HCT116 (cell line): ENCODE data around the gene ARHGEF3. TPM values are rescaled to one million over a fixed set of nuclear protein-coding genes. Genes with fewer than 3 reads are reported as not detected.

Source experiments
- ATAC-seq: fragments of 200-7000 bp; cut with Tn5 transposase; 2 replicates; pipeline ENCODE4 v1.9.1; 2020; ENCODE audit warnings: mild to moderate bottlenecking, moderate library complexity
- BruUV-seq: library from RNA; stranded (reverse); fragments of 400-500 nt; replicated peaks from 2 replicates; lab custom pipeline; 2021; lab: Mats Ljungman, UMichigan
- CTCF ChIA-PET: fragments of 300-600 bp; sonication (Branson Sonifier 250); formaldehyde crosslinking; loops from one replicate; lab custom pipeline; 2021; ENCODE audit warnings: antibody characterized with exemption; lab: Charles Lee
- POLR2A ChIA-PET: fragments of 300-600, 350-600 bp; sonication (Branson Sonifier 250); formaldehyde crosslinking; loops from one replicate; lab custom pipeline; 2021; ENCODE audit warnings: antibody characterized with exemption; lab: Charles Lee
- RAD21 ChIA-PET, 2 experiments: fragments of 300-600 bp; sonication (Branson Sonifier 250); formaldehyde crosslinking; loops; one replicate each; lab custom pipeline; 2023; ENCODE audit warnings: low total read pairs in 2 of 2; ENCODE audit not compliant: uncharacterized antibody in 2 of 2, unreplicated experiment in 2 of 2, low non-redundant PET in 1 of 2; lab: Charles Lee
- DNase-seq: peaks from one replicate; pipeline ENCODE4 v3.0.0-alpha.2; 2010; ENCODE audit warnings: low read depth, low spot score
- H2AFZ ChIP-seq: fragments of 200-600 bp; shearing (Covaris generic), sonication (generic); 2 replicates; pipeline ENCODE4 v1.6.1; 2017; ENCODE audit warnings: low read depth, mixed run types, mixed read lengths, antibody characterized with exemption, low read length; ENCODE audit not compliant: poor library complexity, severe bottlenecking
- H3K27ac ChIP-seq: 2 replicates; pipeline ENCODE4 v1.5.1; 2012; ENCODE audit warnings: low read depth, low read length
- H3K27me3 ChIP-seq: fragments of 200-600 bp; sonication (generic); 2 replicates; pipeline ENCODE4 v1.6.1; 2016; ENCODE audit warnings: mixed run types, low read length, mixed read lengths; ENCODE audit not compliant: insufficient read depth
- H3K36me3 ChIP-seq, 2 experiments: fragments of 200-500 bp in 1 of 2; fragments of 200-600 bp in 1 of 2; sonication (Bioruptor generic) in 1 of 2; sonication (generic) in 1 of 2; 2 replicates each; pipeline versions ENCODE4 v1.5.1 to v1.6.1; 2014 to 2016; ENCODE audit warnings: low read length in 2 of 2, inconsistent platforms in 1 of 2, mixed read lengths in 1 of 2, mixed run types in 1 of 2; ENCODE audit not compliant: insufficient read depth in 2 of 2, control insufficient read depth in 1 of 2
- H3K4me1 ChIP-seq, 2 experiments: fragments of 200-600 bp in 1 of 2; sonication (generic) in 1 of 2; 2 replicates each; pipeline versions ENCODE4 v1.5.1 to v1.6.1; 2012 to 2017; ENCODE audit warnings: low read length in 2 of 2, inconsistent platforms in 1 of 2, mild to moderate bottlenecking in 1 of 2, mixed read lengths in 1 of 2, mixed run types in 1 of 2, moderate library complexity in 1 of 2; ENCODE audit not compliant: insufficient read depth in 2 of 2, control insufficient read depth in 1 of 2
- H3K4me2 ChIP-seq: fragments of 200-600 bp; sonication (generic); 2 replicates; pipeline ENCODE4 v1.6.1; 2017; ENCODE audit warnings: mixed run types, low read length, mixed read lengths
- H3K4me3 ChIP-seq, 2 experiments: fragments of 200-600 bp in 1 of 2; sonication (generic) in 1 of 2; replicated peaks in 1 of 2; 2 replicates each; pipeline ENCODE4 v1.5.1; 2011 to 2016; ENCODE audit warnings: low read length in 2 of 2, control low read depth in 1 of 2, low read depth in 1 of 2, mild to moderate bottlenecking in 1 of 2, mixed read lengths in 1 of 2, mixed run types in 1 of 2
- H3K79me2 ChIP-seq: fragments of 200-600 bp; sonication (generic); 2 replicates; pipeline ENCODE4 v1.6.1; 2017; ENCODE audit warnings: mild to moderate bottlenecking, mixed run types, low read length, moderate library complexity, mixed read lengths; ENCODE audit not compliant: insufficient read depth
- H3K9ac ChIP-seq: fragments of 200-600 bp; sonication (generic); 2 replicates; pipeline ENCODE4 v1.6.1; 2016; ENCODE audit warnings: low read length, mixed read lengths
- H3K9me2 ChIP-seq: fragments of 200-600 bp; sonication (generic), shearing (Covaris generic); 2 replicates; pipeline ENCODE4 v1.6.1; 2017; ENCODE audit warnings: mixed run types, mild to moderate bottlenecking, moderate library complexity; ENCODE audit not compliant: insufficient read depth
- H3K9me3 ChIP-seq, 2 experiments: fragments of 200-500 bp in 1 of 2; fragments of 200-600 bp in 1 of 2; sonication (Bioruptor generic) in 1 of 2; sonication (generic) in 1 of 2; 2 replicates each; pipeline ENCODE4 v1.6.1; 2014 to 2017; ENCODE audit warnings: low read length in 2 of 2, mixed read lengths in 2 of 2, inconsistent platforms in 1 of 2, low read depth in 1 of 2, mild to moderate bottlenecking in 1 of 2, mixed run types in 1 of 2, moderate library complexity in 1 of 2; ENCODE audit not compliant: control insufficient read depth in 1 of 2, insufficient read depth in 1 of 2
- H4K20me1 ChIP-seq: fragments of 200-600 bp; sonication (generic), shearing (Covaris generic); 2 replicates; pipeline ENCODE4 v1.6.1; 2017; ENCODE audit warnings: mixed run types, mild to moderate bottlenecking, moderate library complexity; ENCODE audit not compliant: insufficient read depth
- CEBPB ChIP-seq: IDR thresholded peaks from 2 replicates; pipeline ENCODE4 v1.6.1; 2012; ENCODE audit warnings: low read depth
- EGR1 ChIP-seq: IDR thresholded peaks from 2 replicates; pipeline ENCODE4 v1.6.1; 2012; ENCODE audit warnings: low read depth
- EZH2 ChIP-seq: fragments of 200-600 bp; sonication (generic); IDR thresholded peaks from 2 replicates; pipeline ENCODE4 v1.6.1; 2017; ENCODE audit warnings: antibody characterized with exemption, mixed run types
- EZH2phosphoT487 ChIP-seq: fragments of 200-600 bp; IDR thresholded peaks from 2 replicates; pipeline ENCODE4 v1.6.1; 2018; ENCODE audit warnings: antibody characterized with exemption, borderline replicate concordance
- JUND ChIP-seq: IDR thresholded peaks from 2 replicates; pipeline ENCODE4 v1.6.1; 2012
- MAX ChIP-seq: IDR thresholded peaks from 2 replicates; pipeline ENCODE4 v1.6.1; 2012
- POLR2AphosphoS5 ChIP-seq: IDR thresholded peaks from 2 replicates; pipeline ENCODE4 v1.6.1; 2011; ENCODE audit warnings: mild to moderate bottlenecking, low read depth, low read length, moderate library complexity
- RAD21 ChIP-seq: IDR thresholded peaks from 2 replicates; pipeline ENCODE4 v1.6.1; 2012; ENCODE audit warnings: low read depth, mild to moderate bottlenecking
- REST ChIP-seq: IDR thresholded peaks from 2 replicates; pipeline ENCODE4 v1.6.1; 2012; ENCODE audit warnings: low read depth
- SIN3A ChIP-seq: IDR thresholded peaks from 2 replicates; pipeline ENCODE4 v1.6.1; 2012; ENCODE audit warnings: low read depth
- TCF7L2 ChIP-seq: IDR thresholded peaks from 2 replicates; pipeline ENCODE4 v1.7.0; 2011; ENCODE audit warnings: borderline replicate concordance, inconsistent platforms; ENCODE audit not compliant: insufficient read depth, insufficient read length; ENCODE audit errors: extremely low read depth
- ZBTB33 ChIP-seq: IDR thresholded peaks from 2 replicates; pipeline ENCODE4 v1.6.1; 2011; ENCODE audit warnings: mild to moderate bottlenecking, low read length, moderate library complexity; ENCODE audit not compliant: insufficient replicate concordance; ENCODE audit errors: extremely low read depth
- ZFX ChIP-seq: fragments of 450-650 bp; IDR thresholded peaks from 2 replicates; pipeline ENCODE4 v1.6.1; 2017
- ZNF274 ChIP-seq: fragments of 200-500 bp; sonication (Bioruptor generic); IDR thresholded peaks from 2 replicates; pipeline ENCODE4 v1.6.1; 2014; ENCODE audit warnings: mild to moderate bottlenecking, low read depth, low read length, inconsistent platforms
- intact Hi-C: fragments of 100-400 bp; cut with micrococcal nuclease; formaldehyde crosslinking; loops from 2 replicates; pipeline ENCODE4 v1.10.0; 2022
- total RNA-seq: library from RNA; stranded (reverse); gene quantifications from one replicate; pipeline ENCODE4 v1.2.1, GENCODE V29; 2021; ENCODE audit not compliant: unreplicated experiment

Gene ARHGEF3
- total RNA-seq, 1 experiment from 2014 or later, result 18.1 TPM

- no peak for DNase-seq
- Histone ChIP-seq H3K79me2 (no peaks in the 10 kb centered on the region), H3K4me3 (no peak overlapping the region), H4K20me1 (no peaks in the 10 kb centered on the region), H3K27me3 (no peaks in the 10 kb centered on the region), H3K27ac (no peak overlapping the region), H3K9me2 (no peaks in the 10 kb centered on the region), H3K9me3 (no peaks in the 10 kb centered on the region), H3K9ac (no peak overlapping the region), H3K36me3 (peaks cover 0 to 13% of the 10 kb centered on the region in 2 experiments; a peak in 2 of 4 replicates), H2AFZ (no peak overlapping the region)
- CTCF ChIA-PET, result no interaction called here
- POLR2A ChIA-PET, result no interaction called here
- intact Hi-C loops, result no loop called here
- TF ChIP-seq EZH2 (no peak), CEBPB (no peak), ZFX (no peak), TCF7L2 (no peak), SIN3A (no peak), POLR2AphosphoS5 (no peak), EGR1 (no peak)
- TF ChIP-seq, all 23 proteins: peak for 0
- no peak for ATAC-seq
- no TSS peak for BruUV-seq
- RAD21 ChIA-PET, result no interaction called here
- Histone ChIP-seq H3K4me2 (no peak overlapping the region), H3K4me1 (no peaks in the 10 kb centered on the region)
Observed at GRCh38 chr3:56751056-56751707, 50.6 kb downstream of the ARHGEF3 start.

GRCh38 chr3:56748663-56749231 is 53.0 kb downstream of the ARHGEF3 start:
- no peaks in the 10 kb centered on the region for H3K9me3 ChIP-seq
- DNase-seq, result no peak
- H2AFZ ChIP-seq, result no peak overlapping the region
- no peak overlapping the region for H3K4me3 ChIP-seq
- no peaks in the 10 kb centered on the region for H3K27me3 ChIP-seq
- intact Hi-C loops, result no loop called here
- ChIA-PET RAD21 (no interaction called here), CTCF (no interaction called here), POLR2A (interaction anchor here (0.6 kb wide), 1 partner anchor 308 kb away, joined by 4 read pairs; no protein-coding TSS in a partner anchor)
- H3K4me1 ChIP-seq, result no peaks in the 10 kb centered on the region
- H4K20me1 ChIP-seq, result no peaks in the 10 kb centered on the region
- no peaks in the 10 kb centered on the region for H3K79me2 ChIP-seq
- no peaks in the 10 kb centered on the region for H3K9me2 ChIP-seq
- BruUV-seq, result no TSS peak
- H3K9ac ChIP-seq, result no peak overlapping the region
- ATAC-seq, result no peak
- peaks cover 0 to 20% of the 10 kb centered on the region in 2 experiments; a peak in 3 of 4 replicates for H3K36me3 ChIP-seq
- H3K27ac ChIP-seq, result no peak overlapping the region
- H3K4me2 ChIP-seq, result no peak overlapping the region
- TF ChIP-seq CEBPB (no peak), REST (no peak), EZH2 (no peak), EZH2phosphoT487 (no peak), ZFX (no peak), ZNF274 (no peak), RAD21 (no peak), ZBTB33 (no peak), MAX (no peak), JUND (no peak)
